DMS79 treated with DMSO at 0.1 percent for 48 hours (cell line): ENCODE results near the gene ZNF200.

Experiments used
- DNase-seq: peaks from one replicate; lab custom pipeline; 2025; lab: John Stamatoyannopoulos, UW

The ZNF200 gene

DNA sequence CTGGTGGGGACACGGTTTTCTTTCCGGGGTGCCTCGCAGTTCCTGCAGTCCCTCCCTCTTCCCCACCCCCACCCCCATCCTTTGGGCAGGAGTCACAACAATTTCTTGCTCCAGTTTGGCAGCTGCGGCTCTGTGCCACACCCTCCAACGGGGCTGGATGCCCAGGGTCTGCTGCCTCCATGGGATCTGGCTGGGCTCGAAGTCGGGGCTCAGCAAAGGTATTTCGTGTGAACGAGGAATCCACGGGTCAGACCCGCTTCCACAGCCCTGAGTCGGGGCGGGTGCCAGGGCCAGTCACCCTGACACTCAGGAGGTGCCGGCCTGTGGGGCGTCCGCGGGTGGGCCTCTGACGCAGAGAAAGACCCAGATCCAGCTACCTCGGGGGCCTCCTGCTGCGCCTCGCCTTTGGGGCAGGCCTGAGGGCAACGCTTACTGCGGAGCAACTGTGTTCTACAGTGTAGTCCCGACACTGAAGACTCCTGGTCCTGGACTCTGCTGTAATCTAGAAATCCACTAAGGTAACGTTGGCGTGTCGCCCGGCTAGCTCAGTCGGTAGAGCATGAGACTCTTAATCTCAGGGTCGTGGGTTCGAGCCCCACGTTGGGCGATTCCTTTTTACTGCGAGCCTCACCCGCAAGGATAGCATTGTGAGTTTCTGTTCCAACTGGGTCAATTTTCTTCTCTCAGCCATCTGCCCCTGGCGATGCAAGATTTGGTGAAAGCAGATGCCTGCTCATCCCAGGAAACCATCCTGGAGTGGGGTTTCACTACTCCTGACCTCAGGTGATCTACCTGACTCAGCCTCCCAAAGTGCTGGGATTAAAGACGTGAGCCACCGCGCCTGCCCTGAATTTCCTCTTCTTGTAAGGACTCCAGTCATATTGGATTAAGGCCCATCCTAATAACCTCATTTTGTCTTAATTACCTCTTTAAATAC lies 59.5 kb downstream of the ZNF200 start:
- no peak for DNase-seq

GRCh38 chr16:3174618-3175148 lies 60.3 kb downstream of the ZNF200 start:
- DNase-seq, result no peak

GRCh38 chr16:3173892-3174617 lies 60.9 kb downstream of the ZNF200 start:
- peak; percentile 16 for DNase-seq
